ENCODE data around the gene KIF4B.

Gene KIF4B

GRCh38 chr5:155057626-155058025, 44.1 kb downstream of the KIF4B start:
- no peak overlapping the region for H3K18ac ChIP-seq (ENCODE audit: low read length)
- no peaks in the 10 kb centered on the region for H3K27me3 ChIP-seq (ENCODE audit: insufficient read depth, low read length)
- H3K23ac ChIP-seq (ENCODE audit: low read length): no peak overlapping the region
- H3K9ac ChIP-seq (ENCODE audit: low read length): no peak overlapping the region
- WGBS (ENCODE audit: extremely low coverage, insufficient coverage, insufficient read length): no CpG with 5 or more reads among the region's 1 CpG
- H3K79me2 ChIP-seq (ENCODE audit: control insufficient read depth, insufficient read depth, low read length, poor library complexity): no peaks in the 10 kb centered on the region
- no peak overlapping the region for H2BK5ac ChIP-seq (ENCODE audit: low read depth, low read length, poor library complexity)
- H4K8ac ChIP-seq (ENCODE audit: low read depth, low read length): no peak overlapping the region
- no peak overlapping the region for H4K91ac ChIP-seq (ENCODE audit: low read depth, low read length)
- H3K79me1 ChIP-seq (ENCODE audit: low read length): no peaks in the 10 kb centered on the region
- H2AK5ac ChIP-seq (ENCODE audit: low read length): no peak overlapping the region
- H2BK12ac ChIP-seq (ENCODE audit: low read length): no peak overlapping the region
- peaks cover 0 to 3% of the 10 kb centered on the region in 2 experiments for H3K4me1 ChIP-seq (ENCODE audit: control insufficient read depth in 1 of 2, insufficient read depth in 2 of 2, low read length in 2 of 2)
- no peaks in the 10 kb centered on the region for H3K36me3 ChIP-seq (ENCODE audit: control insufficient read depth in 1 of 2, insufficient read depth in 2 of 2, low read length in 2 of 2)
- H3K9me3 ChIP-seq (ENCODE audit: insufficient read depth, low read depth, low read length): no peaks in the 10 kb centered on the region
- H3K4ac ChIP-seq (ENCODE audit: low read depth, low read length): no peak overlapping the region
- H4K12ac ChIP-seq (ENCODE audit: low read depth, low read length): no peak overlapping the region
- no peak overlapping the region for H3K14ac ChIP-seq (ENCODE audit: low read length)
- DNase-seq: no peak
- H3K4me3 ChIP-seq (ENCODE audit: low read depth, low read length): no peak overlapping the region
- no peak overlapping the region for H3K27ac ChIP-seq (ENCODE audit: low read depth, low read length)
- no peak overlapping the region for H3K4me2 ChIP-seq (ENCODE audit: low read length)
- H2AFZ ChIP-seq (ENCODE audit: insufficient read depth, low read length, poor library complexity): no peak overlapping the region
- no peak overlapping the region for H2BK120ac ChIP-seq (ENCODE audit: insufficient read depth, low read length, poor library complexity)

GRCh38 chr5:155064580-155064979, 51.0 kb downstream of the KIF4B start:
- no peaks in the 10 kb centered on the region for H3K9me3 ChIP-seq (ENCODE audit: insufficient read depth, low read depth, low read length)
- DNase-seq: no peak
- no peak overlapping the region for H3K23ac ChIP-seq (ENCODE audit: low read length)
- H3K79me1 ChIP-seq (ENCODE audit: low read length): no peaks in the 10 kb centered on the region
- H3K14ac ChIP-seq (ENCODE audit: low read length): no peak overlapping the region
- H3K27ac ChIP-seq (ENCODE audit: low read depth, low read length): no peak overlapping the region
- H4K8ac ChIP-seq (ENCODE audit: low read depth, low read length): no peak overlapping the region
- no peak overlapping the region for H3K4ac ChIP-seq (ENCODE audit: low read depth, low read length)
- H3K4me1 ChIP-seq (ENCODE audit: control insufficient read depth in 1 of 2, insufficient read depth in 2 of 2, low read length in 2 of 2): no peaks in the 10 kb centered on the region
- no peak overlapping the region for H3K9ac ChIP-seq (ENCODE audit: low read length)
- H3K79me2 ChIP-seq (ENCODE audit: control insufficient read depth, insufficient read depth, low read length, poor library complexity): no peaks in the 10 kb centered on the region
- no peak overlapping the region for H3K4me3 ChIP-seq (ENCODE audit: low read depth, low read length)
- H2AK5ac ChIP-seq (ENCODE audit: low read length): no peak overlapping the region
- H3K4me2 ChIP-seq (ENCODE audit: low read length): no peak overlapping the region
- H2BK5ac ChIP-seq (ENCODE audit: low read depth, low read length, poor library complexity): no peak overlapping the region
- no peaks in the 10 kb centered on the region for H3K36me3 ChIP-seq (ENCODE audit: control insufficient read depth in 1 of 2, insufficient read depth in 2 of 2, low read length in 2 of 2)
- no CpG with 5 or more reads among the region's 6 CpGs for WGBS (ENCODE audit: extremely low coverage, insufficient coverage, insufficient read length)
- no peak overlapping the region for H2BK120ac ChIP-seq (ENCODE audit: insufficient read depth, low read length, poor library complexity)
- H2BK12ac ChIP-seq (ENCODE audit: low read length): no peak overlapping the region
- no peak overlapping the region for H4K91ac ChIP-seq (ENCODE audit: low read depth, low read length)
- no peak overlapping the region for H2AFZ ChIP-seq (ENCODE audit: insufficient read depth, low read length, poor library complexity)
- H3K18ac ChIP-seq (ENCODE audit: low read length): no peak overlapping the region
- H3K27me3 ChIP-seq (ENCODE audit: insufficient read depth, low read length): no peaks in the 10 kb centered on the region
- no peak overlapping the region for H4K12ac ChIP-seq (ENCODE audit: low read depth, low read length)

GRCh38 chr5:155066886-155067595, 53.5 kb downstream of the KIF4B start:
- H2AFZ ChIP-seq (ENCODE audit: insufficient read depth, low read length, poor library complexity): no peak overlapping the region
- H3K79me1 ChIP-seq (ENCODE audit: low read length): no peaks in the 10 kb centered on the region
- no peaks in the 10 kb centered on the region for H3K9me3 ChIP-seq (ENCODE audit: insufficient read depth, low read depth, low read length)
- H3K36me3 ChIP-seq (ENCODE audit: control insufficient read depth in 1 of 2, insufficient read depth in 2 of 2, low read length in 2 of 2): no peaks in the 10 kb centered on the region
- H3K79me2 ChIP-seq (ENCODE audit: control insufficient read depth, insufficient read depth, low read length, poor library complexity): no peaks in the 10 kb centered on the region
- no peak overlapping the region for H4K12ac ChIP-seq (ENCODE audit: low read depth, low read length)
- H2BK12ac ChIP-seq (ENCODE audit: low read length): no peak overlapping the region
- H4K91ac ChIP-seq (ENCODE audit: low read depth, low read length): no peak overlapping the region
- no peaks in the 10 kb centered on the region for H3K27me3 ChIP-seq (ENCODE audit: insufficient read depth, low read length)
- no peak overlapping the region for H3K27ac ChIP-seq (ENCODE audit: low read depth, low read length)
- no peak overlapping the region for H2AK5ac ChIP-seq (ENCODE audit: low read length)
- H3K4me1 ChIP-seq (ENCODE audit: control insufficient read depth in 1 of 2, insufficient read depth in 2 of 2, low read length in 2 of 2): no peaks in the 10 kb centered on the region
- H3K4me2 ChIP-seq (ENCODE audit: low read length): no peak overlapping the region
- no CpG with 5 or more reads among the region's 9 CpGs for WGBS (ENCODE audit: extremely low coverage, insufficient coverage, insufficient read length)
- H2BK5ac ChIP-seq (ENCODE audit: low read depth, low read length, poor library complexity): no peak overlapping the region
- H3K23ac ChIP-seq (ENCODE audit: low read length): no peak overlapping the region
- H3K9ac ChIP-seq (ENCODE audit: low read length): no peak overlapping the region
- no peak overlapping the region for H4K8ac ChIP-seq (ENCODE audit: low read depth, low read length)
- DNase-seq: no peak
- no peak overlapping the region for H2BK120ac ChIP-seq (ENCODE audit: insufficient read depth, low read length, poor library complexity)
- H3K4ac ChIP-seq (ENCODE audit: low read depth, low read length): no peak overlapping the region
- H3K18ac ChIP-seq (ENCODE audit: low read length): no peak overlapping the region
- H3K4me3 ChIP-seq (ENCODE audit: low read depth, low read length): no peak overlapping the region
- no peak overlapping the region for H3K14ac ChIP-seq (ENCODE audit: low read length)

All from trophoblast cell (in vitro differentiated cells and primary cell).